H9 (cell line): Measurements from ENCODE around the gene TMEM184A. TPM values are rescaled to one million over a fixed set of nuclear protein-coding genes. Genes with fewer than 3 reads are reported as not detected.

Experiments used
- DNase-seq: peaks from one replicate; pipeline ENCODE4 v3.0.0-alpha.2; 2017
- H2AFZ ChIP-seq: one replicate; pipeline ENCODE4 v1.6.1; 2013; ENCODE audit warnings: mild to moderate bottlenecking, low read length, control low read depth, moderate library complexity
- H2AK5ac ChIP-seq: 2 replicates; pipeline ENCODE4 v1.6.1; 2013; ENCODE audit warnings: low read length, control low read depth, mixed read lengths; ENCODE audit not compliant: insufficient read length
- H2BK120ac ChIP-seq: one replicate; pipeline ENCODE4 v1.6.1; 2013; ENCODE audit warnings: low read depth, mild to moderate bottlenecking, low read length, control low read depth, inconsistent platforms; ENCODE audit not compliant: poor library complexity, severe bottlenecking
- H2BK12ac ChIP-seq: 2 replicates; pipeline ENCODE4 v1.6.1; 2013; ENCODE audit warnings: low read length, control low read depth, mixed read lengths, low read depth; ENCODE audit not compliant: insufficient read length
- H2BK15ac ChIP-seq: 2 replicates; pipeline ENCODE4 v1.6.1; 2013; ENCODE audit warnings: low read depth, low read length, control low read depth
- H2BK20ac ChIP-seq: one replicate; pipeline ENCODE4 v1.6.1; 2013; ENCODE audit warnings: low read depth, mild to moderate bottlenecking, low read length, control low read depth, inconsistent platforms; ENCODE audit not compliant: poor library complexity, severe bottlenecking
- H2BK5ac ChIP-seq: 2 replicates; pipeline ENCODE4 v1.6.1; 2013; ENCODE audit warnings: low read length, control low read depth, mixed read lengths; ENCODE audit not compliant: insufficient read length
- H3K14ac ChIP-seq: 2 replicates; pipeline ENCODE4 v1.6.1; 2013; ENCODE audit warnings: low read length, control low read depth; ENCODE audit not compliant: insufficient read depth
- H3K18ac ChIP-seq: 2 replicates; pipeline ENCODE4 v1.6.1; 2013; ENCODE audit warnings: low read depth, mild to moderate bottlenecking, mixed read lengths, low read length, control low read depth; ENCODE audit not compliant: insufficient read length
- H3K23ac ChIP-seq: 2 replicates; pipeline ENCODE4 v1.6.1; 2013; ENCODE audit warnings: low read length, control low read depth, mixed read lengths, low read depth; ENCODE audit not compliant: insufficient read length
- H3K23me2 ChIP-seq: 2 replicates; pipeline ENCODE4 v1.6.1; 2013; ENCODE audit warnings: low read depth, mild to moderate bottlenecking, mixed read lengths, low read length, control low read depth; ENCODE audit not compliant: insufficient read length, poor library complexity, severe bottlenecking
- H3K27ac ChIP-seq: 2 replicates; pipeline ENCODE4 v1.5.1; 2013; ENCODE audit warnings: low read length, control low read depth, mixed read lengths, low read depth; ENCODE audit not compliant: insufficient read length
- H3K27me3 ChIP-seq: 2 replicates; pipeline ENCODE4 v1.6.1; 2013; ENCODE audit warnings: low read length, control low read depth, inconsistent platforms; ENCODE audit not compliant: insufficient read depth
- H3K4ac ChIP-seq: 2 replicates; pipeline ENCODE4 v1.6.1; 2013; ENCODE audit warnings: low read depth, mild to moderate bottlenecking, control low read depth, inconsistent platforms, low read length, moderate library complexity
- H3K4me1 ChIP-seq: 2 replicates; pipeline ENCODE4 v1.6.1; 2013; ENCODE audit warnings: low read length, control low read depth, inconsistent platforms; ENCODE audit not compliant: insufficient read depth
- H3K4me2 ChIP-seq: 2 replicates; pipeline ENCODE4 v1.6.1; 2013; ENCODE audit warnings: low read length, control low read depth, mixed read lengths; ENCODE audit not compliant: insufficient read length, insufficient read depth
- H3K56ac ChIP-seq: 2 replicates; pipeline ENCODE4 v1.6.1; 2013; ENCODE audit warnings: low read depth, mild to moderate bottlenecking, mixed read lengths, low read length, control low read depth; ENCODE audit not compliant: insufficient read length
- H3K79me1 ChIP-seq: 2 replicates; pipeline ENCODE4 v1.6.1; 2013; ENCODE audit warnings: low read depth, mild to moderate bottlenecking, moderate library complexity, low read length, control low read depth, inconsistent platforms; ENCODE audit not compliant: insufficient read depth, poor library complexity, severe bottlenecking
- H3K79me2 ChIP-seq: 2 replicates; pipeline ENCODE4 v1.6.1; 2013; ENCODE audit warnings: low read length, control low read depth, inconsistent platforms; ENCODE audit not compliant: insufficient read depth
- H3K9ac ChIP-seq: 2 replicates; pipeline ENCODE4 v1.6.1; 2013; ENCODE audit warnings: low read length, control low read depth, mixed read lengths; ENCODE audit not compliant: insufficient read length; ENCODE audit errors: extremely low read depth
- H3K9me3 ChIP-seq: one replicate; pipeline ENCODE4 v1.6.1; 2013; ENCODE audit warnings: low read depth, low read length, inconsistent platforms; ENCODE audit not compliant: control insufficient read depth
- H3T11ph ChIP-seq: one replicate; pipeline ENCODE4 v1.6.1; 2013; ENCODE audit warnings: mild to moderate bottlenecking, low read length, control low read depth, inconsistent platforms
- H4K20me1 ChIP-seq: one replicate; pipeline ENCODE4 v1.6.1; 2013; ENCODE audit not compliant: control insufficient read depth, insufficient read length, insufficient read depth
- H4K5ac ChIP-seq: 2 replicates; pipeline ENCODE4 v1.6.1; 2013; ENCODE audit warnings: low read depth, mild to moderate bottlenecking, mixed read lengths, low read length, control low read depth; ENCODE audit not compliant: insufficient read length
- H4K8ac ChIP-seq: replicated peaks from 2 replicates; pipeline ENCODE4 v1.6.1; 2013; ENCODE audit warnings: low read length, control low read depth, mixed read lengths, low read depth; ENCODE audit not compliant: insufficient read length
- H4K91ac ChIP-seq: 2 replicates; pipeline ENCODE4 v1.6.1; 2013; ENCODE audit warnings: low read depth, mild to moderate bottlenecking, moderate library complexity, mixed read lengths, low read length, control low read depth; ENCODE audit not compliant: insufficient read length
- H3K27ac Mint-ChIP-seq, 3 experiments: 2 replicates in 2 of 3; 3 replicates in 1 of 3; pipeline ENCODE4 v1.8.0; 2020 to 2021; ENCODE audit warnings: mixed read lengths in 3 of 3, mild to moderate bottlenecking in 1 of 3, moderate library complexity in 1 of 3
- H3K27me3 Mint-ChIP-seq: 2 replicates; pipeline ENCODE4 v1.8.0; 2021; ENCODE audit warnings: low read depth, mild to moderate bottlenecking, moderate library complexity, mixed read lengths
- H3K36me3 Mint-ChIP-seq, 3 experiments: 2 replicates in 2 of 3; 3 replicates in 1 of 3; pipeline ENCODE4 v1.8.0; 2020 to 2021; ENCODE audit warnings: low read depth in 3 of 3, mixed read lengths in 3 of 3; ENCODE audit not compliant: insufficient read depth in 1 of 3
- H3K4me1 Mint-ChIP-seq, 2 experiments: 2 replicates each; pipeline ENCODE4 v1.8.0; 2020; ENCODE audit warnings: mixed read lengths in 2 of 2
- H3K4me3 Mint-ChIP-seq, 2 experiments: 2 replicates in 1 of 2; 3 replicates in 1 of 2; pipeline ENCODE4 v1.8.0; 2020 to 2021; ENCODE audit warnings: mild to moderate bottlenecking in 2 of 2, mixed read lengths in 2 of 2, moderate library complexity in 1 of 2
- H3K9me3 Mint-ChIP-seq, 2 experiments: 2 replicates in 1 of 2; 3 replicates in 1 of 2; pipeline ENCODE4 v1.8.0; 2020; ENCODE audit warnings: mild to moderate bottlenecking in 2 of 2, mixed read lengths in 2 of 2, moderate library complexity in 1 of 2
- WGBS: extraction: QIAGEN DNeasy Blood & Tissue Kit; methylation state at CpG from one replicate; pipeline ENCODE4 v1.1.7; 2013; ENCODE audit warnings: missing lambda C conversion rate, low lambda C conversion rate, mixed read lengths; ENCODE audit not compliant: insufficient read length; ENCODE audit errors: extremely low coverage; 5-methylcytosine and 5-hydroxymethylcytosine counted together
- total RNA-seq: library from RNA; stranded (reverse); gene quantifications from 2 replicates; pipeline ENCODE4 v1.2.1, GENCODE V29; 2021
- TF ChIP-seq, protein P1 (sequence below): fragments of 200-600 bp; sonication (generic); conservative IDR thresholded peaks from 3 replicates; pipeline ENCODE4 v1.8.0; 2021; ENCODE audit warnings: antibody characterized with exemption, mild to moderate bottlenecking

Gene TMEM184A
- total RNA-seq, 1 experiment from 2014 or later = 1.3 TPM

GRCh38 chr7:1498370-1499305, 57.4 kb downstream of the TMEM184A start:
- H3K79me2 ChIP-seq = peaks cover 14% of the 10 kb centered on the region; the same call in 1 of the 2 replicates
- H3K23ac ChIP-seq = no peak overlapping the region
- H3K56ac ChIP-seq = no peak overlapping the region
- H3K14ac ChIP-seq = no peak overlapping the region
- H4K5ac ChIP-seq = no peak overlapping the region
- TF ChIP-seq, protein P1, sequence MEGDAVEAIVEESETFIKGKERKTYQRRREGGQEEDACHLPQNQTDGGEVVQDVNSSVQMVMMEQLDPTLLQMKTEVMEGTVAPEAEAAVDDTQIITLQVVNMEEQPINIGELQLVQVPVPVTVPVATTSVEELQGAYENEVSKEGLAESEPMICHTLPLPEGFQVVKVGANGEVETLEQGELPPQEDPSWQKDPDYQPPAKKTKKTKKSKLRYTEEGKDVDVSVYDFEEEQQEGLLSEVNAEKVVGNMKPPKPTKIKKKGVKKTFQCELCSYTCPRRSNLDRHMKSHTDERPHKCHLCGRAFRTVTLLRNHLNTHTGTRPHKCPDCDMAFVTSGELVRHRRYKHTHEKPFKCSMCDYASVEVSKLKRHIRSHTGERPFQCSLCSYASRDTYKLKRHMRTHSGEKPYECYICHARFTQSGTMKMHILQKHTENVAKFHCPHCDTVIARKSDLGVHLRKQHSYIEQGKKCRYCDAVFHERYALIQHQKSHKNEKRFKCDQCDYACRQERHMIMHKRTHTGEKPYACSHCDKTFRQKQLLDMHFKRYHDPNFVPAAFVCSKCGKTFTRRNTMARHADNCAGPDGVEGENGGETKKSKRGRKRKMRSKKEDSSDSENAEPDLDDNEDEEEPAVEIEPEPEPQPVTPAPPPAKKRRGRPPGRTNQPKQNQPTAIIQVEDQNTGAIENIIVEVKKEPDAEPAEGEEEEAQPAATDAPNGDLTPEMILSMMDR = no peak
- H2BK20ac ChIP-seq = no peak overlapping the region
- H3K4ac ChIP-seq = no peak overlapping the region
- no peaks in the 10 kb centered on the region for H3K27me3 ChIP-seq
- no peak overlapping the region for H3K9ac ChIP-seq
- no peaks in the 10 kb centered on the region for H3K9me3 ChIP-seq
- Mint-ChIP-seq H3K27me3 (no peaks in the 10 kb centered on the region), H3K9me3 (no peaks in the 10 kb centered on the region), H3K36me3 (peaks cover 32 to 71% (median 56%) of the 10 kb centered on the region in 3 experiments; a peak in 6 of 7 replicates), H3K4me3 (no peak overlapping the region), H3K27ac (no peak overlapping the region), H3K4me1 (peaks cover 2 to 11% of the 10 kb centered on the region in 2 experiments; a peak in 3 of 4 replicates)
- no peak overlapping the region for H2BK5ac ChIP-seq
- no peak for DNase-seq
- H3T11ph ChIP-seq = no peak overlapping the region
- no peak overlapping the region for H4K91ac ChIP-seq
- no peak overlapping the region for H2BK12ac ChIP-seq
- no peaks in the 10 kb centered on the region for H3K4me1 ChIP-seq
- H3K18ac ChIP-seq = no peak overlapping the region
- WGBS = no CpG with 5 or more reads among the region's 62 CpGs
- no peak overlapping the region for H2BK120ac ChIP-seq
- H4K8ac ChIP-seq = no peak overlapping the region
- no peak overlapping the region for H3K4me2 ChIP-seq
- no peaks in the 10 kb centered on the region for H4K20me1 ChIP-seq
- H2AFZ ChIP-seq = no peak overlapping the region
- no peak overlapping the region for H3K27ac ChIP-seq
- H3K79me1 ChIP-seq = no peaks in the 10 kb centered on the region
- no peak overlapping the region for H2AK5ac ChIP-seq
- H3K23me2 ChIP-seq = peaks cover 7% of the 10 kb centered on the region
- H2BK15ac ChIP-seq = no peak overlapping the region
